NB4 (cell line): ENCODE data around the gene LPP.
"Not testable (repeated sequence)": the region's sequence is repeated elsewhere in the genome, so short reads cannot be mapped to it uniquely, and the experiment has no call there.

Source experiments
- DNase-seq: peaks from one replicate; pipeline ENCODE4 v3.0.0; 2010; ENCODE audit warnings: low read depth
- H3K4me3 ChIP-seq: one replicate; pipeline ENCODE4 v1.5.1; 2011; ENCODE audit warnings: mild to moderate bottlenecking, low read depth, low read length, moderate library complexity
- MYC ChIP-seq: IDR thresholded peaks from 2 replicates; pipeline ENCODE4 v1.6.1; 2011; ENCODE audit warnings: low read depth, low read length
- POLR2A ChIP-seq: IDR thresholded peaks from 2 replicates; pipeline ENCODE4 v1.6.1; 2011; ENCODE audit warnings: mild to moderate bottlenecking; ENCODE audit not compliant: insufficient read length; ENCODE audit errors: extremely low read depth
- TF ChIP-seq, protein P1 (sequence below): IDR thresholded peaks from 2 replicates; pipeline ENCODE4 v1.6.1; 2011; ENCODE audit warnings: low read depth, low read length
- TF ChIP-seq, protein P2 (sequence below): IDR thresholded peaks from one replicate; pipeline ENCODE4 v1.5.1; 2012; ENCODE audit warnings: low read depth, low read length

The LPP gene

DNA sequence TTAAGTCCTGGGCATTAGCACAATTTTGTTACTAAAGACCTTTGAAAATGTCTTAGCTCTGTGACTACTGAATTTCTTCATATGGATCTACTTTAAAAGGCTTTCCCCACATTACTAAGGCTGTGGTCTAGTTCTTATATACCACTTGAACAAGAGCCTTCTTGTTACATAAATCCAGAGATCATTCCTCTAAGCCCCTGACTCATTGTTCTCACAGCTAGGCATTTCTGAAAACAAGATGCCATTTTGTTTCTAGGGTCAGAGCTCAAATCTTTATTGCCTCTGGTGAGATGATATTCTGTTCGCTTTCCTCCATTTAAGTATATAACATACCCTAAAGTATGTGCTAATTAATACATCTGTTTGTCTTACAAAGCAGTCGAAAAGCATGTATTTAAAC lies 29.8 kb upstream of the LPP start:
- H3K4me3 ChIP-seq: no peak overlapping the region
- TF ChIP-seq POLR2A: no peak
- TF ChIP-seq MYC: no peak
- TF ChIP-seq, protein P1, sequence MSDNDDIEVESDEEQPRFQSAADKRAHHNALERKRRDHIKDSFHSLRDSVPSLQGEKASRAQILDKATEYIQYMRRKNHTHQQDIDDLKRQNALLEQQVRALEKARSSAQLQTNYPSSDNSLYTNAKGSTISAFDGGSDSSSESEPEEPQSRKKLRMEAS: no peak
- TF ChIP-seq, protein P2, sequence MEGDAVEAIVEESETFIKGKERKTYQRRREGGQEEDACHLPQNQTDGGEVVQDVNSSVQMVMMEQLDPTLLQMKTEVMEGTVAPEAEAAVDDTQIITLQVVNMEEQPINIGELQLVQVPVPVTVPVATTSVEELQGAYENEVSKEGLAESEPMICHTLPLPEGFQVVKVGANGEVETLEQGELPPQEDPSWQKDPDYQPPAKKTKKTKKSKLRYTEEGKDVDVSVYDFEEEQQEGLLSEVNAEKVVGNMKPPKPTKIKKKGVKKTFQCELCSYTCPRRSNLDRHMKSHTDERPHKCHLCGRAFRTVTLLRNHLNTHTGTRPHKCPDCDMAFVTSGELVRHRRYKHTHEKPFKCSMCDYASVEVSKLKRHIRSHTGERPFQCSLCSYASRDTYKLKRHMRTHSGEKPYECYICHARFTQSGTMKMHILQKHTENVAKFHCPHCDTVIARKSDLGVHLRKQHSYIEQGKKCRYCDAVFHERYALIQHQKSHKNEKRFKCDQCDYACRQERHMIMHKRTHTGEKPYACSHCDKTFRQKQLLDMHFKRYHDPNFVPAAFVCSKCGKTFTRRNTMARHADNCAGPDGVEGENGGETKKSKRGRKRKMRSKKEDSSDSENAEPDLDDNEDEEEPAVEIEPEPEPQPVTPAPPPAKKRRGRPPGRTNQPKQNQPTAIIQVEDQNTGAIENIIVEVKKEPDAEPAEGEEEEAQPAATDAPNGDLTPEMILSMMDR: no peak
- DNase-seq: no peak

DNA sequence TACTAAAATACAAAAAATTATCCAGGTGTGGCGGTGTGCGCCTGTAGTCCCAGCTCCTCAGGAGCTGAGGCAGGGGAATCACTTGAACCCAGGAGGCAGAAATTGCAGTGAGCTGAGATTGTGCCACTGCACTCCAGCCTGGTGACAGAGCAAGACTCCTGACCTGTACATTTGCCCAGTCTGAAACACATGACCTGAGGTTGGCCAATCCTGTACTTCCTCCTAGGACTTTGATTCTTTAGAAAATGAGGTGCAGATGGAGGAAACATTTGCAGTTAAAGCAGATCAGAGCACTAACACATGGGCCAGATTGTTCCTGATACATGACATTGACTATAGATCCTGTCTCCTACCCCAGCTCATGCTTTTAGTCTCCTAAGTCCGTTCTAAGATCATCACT lies 28.9 kb upstream of the LPP start:
- no peak for DNase-seq
- TF ChIP-seq, protein P2: no peak
- TF ChIP-seq, protein P1: no peak
- TF ChIP-seq POLR2A (no peak), MYC (no peak)
- H3K4me3 ChIP-seq: no peak overlapping the region

DNA sequence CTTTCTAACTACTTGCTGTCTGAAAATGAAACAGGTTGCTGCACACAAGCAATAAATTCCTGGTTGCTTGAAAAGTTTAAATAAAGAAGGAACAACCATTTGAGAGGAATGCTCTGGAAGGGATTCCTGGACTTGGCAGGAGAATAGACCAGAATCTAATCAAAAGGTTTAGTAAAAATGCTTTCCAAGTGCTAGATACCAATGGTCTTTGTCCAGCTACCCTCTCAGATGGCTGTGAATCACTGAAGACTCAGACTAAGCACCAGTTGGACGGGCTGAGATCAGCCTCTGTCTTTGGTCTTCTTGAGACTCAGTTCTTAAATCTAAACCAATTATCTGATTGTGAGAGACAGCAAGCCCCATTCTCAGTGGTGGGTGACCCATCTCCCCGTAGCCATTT lies 27.7 kb upstream of the LPP start:
- no peak overlapping the region for H3K4me3 ChIP-seq
- DNase-seq: no peak
- TF ChIP-seq MYC: no peak
- TF ChIP-seq, protein P1: no peak
- TF ChIP-seq POLR2A: no peak
- TF ChIP-seq, protein P2: no peak

DNA sequence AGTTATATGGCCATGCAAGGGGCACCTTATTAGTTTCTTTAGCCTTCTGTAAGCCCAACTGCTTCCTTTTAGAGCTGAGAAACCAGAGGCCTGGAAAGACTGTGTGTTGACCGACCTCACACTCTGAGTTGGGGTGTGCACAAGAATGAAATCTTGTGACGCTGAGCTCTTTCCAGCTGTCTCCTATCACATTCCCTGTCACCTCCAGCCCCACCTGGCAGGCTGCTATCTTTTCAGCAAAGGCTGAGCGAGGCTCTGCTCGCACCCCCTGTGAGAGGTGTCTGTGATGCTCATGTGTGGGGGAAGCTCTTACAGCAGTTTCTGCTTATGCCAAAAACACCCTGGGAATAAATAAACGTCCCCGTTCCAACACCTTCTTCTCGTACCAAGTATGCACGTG lies 27.0 kb upstream of the LPP start:
- DNase-seq: no peak
- H3K4me3 ChIP-seq: no peak overlapping the region
- TF ChIP-seq POLR2A (no peak), MYC (no peak)
- TF ChIP-seq, protein P2: no peak
- TF ChIP-seq, protein P1: no peak

DNA sequence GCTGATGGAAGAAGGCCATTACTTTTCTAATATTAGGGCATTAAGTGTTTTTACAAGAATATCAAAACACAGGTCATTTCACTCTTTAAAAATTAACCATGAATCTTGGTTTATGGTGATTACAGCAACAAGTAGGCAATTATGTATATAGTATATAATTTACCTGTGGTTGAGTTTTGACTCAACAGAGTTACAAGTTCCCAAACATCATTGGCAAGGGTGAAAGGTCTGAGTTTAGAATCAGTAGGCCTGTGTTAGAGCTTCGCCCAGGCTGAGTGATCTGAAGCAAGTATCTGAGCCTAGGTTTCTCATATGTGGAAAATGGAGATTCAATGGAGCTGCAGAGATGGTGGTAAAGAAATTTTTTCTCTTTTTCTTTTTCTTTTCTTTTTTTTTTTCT lies 25.1 kb upstream of the LPP start:
- no peak overlapping the region for H3K4me3 ChIP-seq
- TF ChIP-seq MYC (no peak), POLR2A (no peak)
- TF ChIP-seq, protein P1: no peak
- TF ChIP-seq, protein P2: no peak

DNA sequence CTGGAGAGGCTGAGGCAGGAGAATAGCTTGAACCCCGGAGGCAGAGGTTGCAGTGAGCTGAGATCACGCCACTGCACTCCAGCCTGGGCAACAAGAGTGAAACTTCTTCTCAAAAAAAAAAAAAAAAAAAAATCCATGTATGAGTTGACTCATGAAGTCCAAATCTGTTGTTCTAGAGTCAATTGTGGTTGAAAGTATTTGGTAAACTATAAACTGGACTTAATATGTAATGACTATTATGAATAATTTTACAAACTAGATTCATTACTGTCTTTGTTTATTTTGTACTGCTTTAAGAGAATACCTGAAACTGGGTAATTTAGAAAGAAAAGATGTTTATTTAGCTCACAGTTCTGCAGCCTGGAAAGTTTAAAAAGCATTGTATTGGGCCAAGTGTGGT lies 22.9 kb upstream of the LPP start:
- not testable (repeated sequence) for DNase-seq, H3K4me3 ChIP-seq

More for the DNA sequence above, 25.1 kb upstream of the LPP start:
- no peak for DNase-seq
